Lung (tissue), 12 donors: Measurements from ENCODE around the gene ACOX1. TPM values are rescaled to one million over a fixed set of nuclear protein-coding genes. Genes with fewer than 3 reads are reported as not detected.

Source experiments
- ATAC-seq: fragments of 200-7000 bp; cut with Tn5 transposase; one replicate; pipeline ENCODE4 v1.9.1; 2020; ENCODE audit warnings: moderate number of reproducible peaks; ENCODE audit not compliant: insufficient read depth, low FRiP score
- DNase-seq, 3 donors: peaks; one replicate each; pipeline ENCODE4 v3.0.0-alpha.2; 2013 to 2017
- H3K27ac ChIP-seq, 2 donors: one replicate each; pipeline ENCODE4 v1.5.1; 2013; ENCODE audit warnings: mild to moderate bottlenecking in 2 of 2, moderate library complexity in 2 of 2, control low read depth in 1 of 2, inconsistent platforms in 1 of 2, low read depth in 1 of 2, low read length in 1 of 2
- H3K27me3 ChIP-seq, 3 donors: one replicate each; pipeline ENCODE4 v1.5.1; 2013; ENCODE audit warnings: low read length in 2 of 3; ENCODE audit not compliant: control insufficient read depth in 3 of 3, insufficient read depth in 3 of 3
- H3K36me3 ChIP-seq, 4 donors: one replicate each; pipeline ENCODE4 v1.5.1; 2013; ENCODE audit warnings: low read length in 4 of 4, mild to moderate bottlenecking in 1 of 4, moderate library complexity in 1 of 4; ENCODE audit not compliant: control insufficient read depth in 4 of 4, insufficient read depth in 4 of 4
- H3K4me1 ChIP-seq, 5 donors: one replicate each; pipeline ENCODE4 v1.5.1; 2013; ENCODE audit warnings: low read length in 5 of 5, mild to moderate bottlenecking in 2 of 5, moderate library complexity in 1 of 5; ENCODE audit not compliant: control insufficient read depth in 5 of 5, insufficient read depth in 5 of 5
- H3K4me3 ChIP-seq: one replicate; pipeline ENCODE4 v1.5.1; 2013; ENCODE audit warnings: mild to moderate bottlenecking, control low read depth, moderate library complexity
- H3K9ac ChIP-seq, 2 donors: one replicate each; pipeline ENCODE4 v1.5.1; 2013; ENCODE audit warnings: low read length in 2 of 2, control low read depth in 1 of 2; ENCODE audit not compliant: insufficient read depth in 1 of 2
- H3K9me3 ChIP-seq, 4 donors: one replicate each; pipeline ENCODE4 v1.5.1; 2013; ENCODE audit warnings: low read length in 3 of 4, mild to moderate bottlenecking in 1 of 4, moderate library complexity in 1 of 4; ENCODE audit not compliant: control insufficient read depth in 4 of 4, insufficient read depth in 3 of 4
- WGBS, 2 donors: extraction: QIAGEN DNeasy Blood & Tissue Kit; methylation state at CpG; one replicate each; pipeline ENCODE4 v1.1.7; 2013; 5-methylcytosine and 5-hydroxymethylcytosine counted together
- polyA plus RNA-seq, 2 donors: library from polyadenylated mRNA; stranded (reverse); fragments of 200-250 nt; gene quantifications; one replicate each; pipeline ENCODE4 v1.2.1, GENCODE V29; 2013
- total RNA-seq, 2 donors: library from RNA; depleted of rRNA in 1 of 2; stranded (reverse); fragments of >200 nt in 1 of 2; gene quantifications; one replicate each; pipeline ENCODE4 v1.2.1, GENCODE V29; 2014 to 2021
- TF ChIP-seq, protein P1 (sequence below): IDR thresholded peaks from 2 replicates; pipeline ENCODE4 v1.5.1; 2012; ENCODE audit warnings: mild to moderate bottlenecking; ENCODE audit errors: control extremely low read depth, extremely low read depth
- donor health status: control.
- donor health status: control.
- donor health status: Bipolar disorder and iron deficiency.
- donor health status: healthy.
- donor health status: DM: yes; HTN: yes; CAD: no.

ACOX1 gene
- total and polyA plus RNA-seq, 4 donors = 19.9 to 80.1 (median 45.9) TPM

DNA sequence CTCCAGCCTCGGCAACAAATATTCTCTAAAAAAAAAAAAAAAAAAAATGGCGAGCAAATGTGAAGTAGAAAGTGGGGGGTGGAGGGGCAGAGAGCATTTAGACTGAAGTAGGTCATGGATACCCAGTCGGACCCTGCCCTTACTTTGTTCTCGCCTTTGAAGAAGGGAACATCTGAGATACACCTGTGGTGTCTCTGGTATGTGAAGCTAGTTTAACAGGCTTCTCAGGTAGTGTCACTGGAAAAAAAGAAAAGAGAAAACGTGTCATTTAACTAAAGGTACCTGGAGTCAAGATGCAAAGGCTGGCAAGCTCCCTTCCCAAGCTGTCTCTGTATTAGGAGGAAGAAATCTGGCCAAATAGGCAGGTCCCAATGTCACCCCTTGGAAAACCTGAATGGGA lies 46.1 kb downstream of the ACOX1 start:
- H3K36me3 ChIP-seq = peaks cover 0 to 1% (median 0%) of the 10 kb centered on the region in 4 donors
- no peaks in the 10 kb centered on the region for H3K9me3 ChIP-seq
- H3K4me1 ChIP-seq = peaks cover 0 to 5% (median 0%) of the 10 kb centered on the region in 5 donors
- TF ChIP-seq, protein P1, sequence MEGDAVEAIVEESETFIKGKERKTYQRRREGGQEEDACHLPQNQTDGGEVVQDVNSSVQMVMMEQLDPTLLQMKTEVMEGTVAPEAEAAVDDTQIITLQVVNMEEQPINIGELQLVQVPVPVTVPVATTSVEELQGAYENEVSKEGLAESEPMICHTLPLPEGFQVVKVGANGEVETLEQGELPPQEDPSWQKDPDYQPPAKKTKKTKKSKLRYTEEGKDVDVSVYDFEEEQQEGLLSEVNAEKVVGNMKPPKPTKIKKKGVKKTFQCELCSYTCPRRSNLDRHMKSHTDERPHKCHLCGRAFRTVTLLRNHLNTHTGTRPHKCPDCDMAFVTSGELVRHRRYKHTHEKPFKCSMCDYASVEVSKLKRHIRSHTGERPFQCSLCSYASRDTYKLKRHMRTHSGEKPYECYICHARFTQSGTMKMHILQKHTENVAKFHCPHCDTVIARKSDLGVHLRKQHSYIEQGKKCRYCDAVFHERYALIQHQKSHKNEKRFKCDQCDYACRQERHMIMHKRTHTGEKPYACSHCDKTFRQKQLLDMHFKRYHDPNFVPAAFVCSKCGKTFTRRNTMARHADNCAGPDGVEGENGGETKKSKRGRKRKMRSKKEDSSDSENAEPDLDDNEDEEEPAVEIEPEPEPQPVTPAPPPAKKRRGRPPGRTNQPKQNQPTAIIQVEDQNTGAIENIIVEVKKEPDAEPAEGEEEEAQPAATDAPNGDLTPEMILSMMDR = no peak
- no peak overlapping the region for H3K9ac ChIP-seq
- ATAC-seq = no peak
- 93 to 98% methylated on average over 5 of the region's 5 CpGs for WGBS, 2 donors
- H3K4me3 ChIP-seq = no peak overlapping the region
- H3K27ac ChIP-seq = no peak overlapping the region
- H3K27me3 ChIP-seq = no peaks in the 10 kb centered on the region
- DNase-seq = no peak

DNA sequence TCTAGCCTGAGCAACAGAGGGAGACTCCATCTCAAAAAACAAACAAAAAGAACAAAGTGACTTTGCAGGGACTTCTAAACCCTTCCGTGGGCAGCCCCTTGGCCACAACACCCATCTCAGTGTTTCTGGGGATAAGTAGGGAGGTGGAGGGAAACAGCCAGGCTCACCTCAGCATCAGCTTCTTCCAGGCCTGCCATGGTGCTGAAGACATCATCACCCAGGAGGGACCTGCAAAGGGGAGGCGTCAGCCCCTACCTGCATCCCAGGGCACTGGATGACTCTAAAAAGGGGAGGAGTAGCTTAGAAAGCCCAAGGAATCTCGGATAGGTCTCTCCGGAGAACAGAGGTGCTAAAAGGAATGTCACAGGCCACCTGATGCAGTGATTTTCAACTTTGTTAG lies 47.9 kb downstream of the ACOX1 start:
- WGBS, 2 donors = 92% methylated on average over 4 of the region's 4 CpGs
- H3K4me3 ChIP-seq = no peak overlapping the region

GRCh38 chr17:75927286-75927922 lies 51.6 kb downstream of the ACOX1 start:
- Histone ChIP-seq H3K36me3 (peaks cover 0 to 1% (median 0%) of the 10 kb centered on the region in 4 donors), H3K4me3 (no peak overlapping the region), H3K4me1 (no peaks in the 10 kb centered on the region), H3K9ac (peak overlapping the region in 1 of 2 donors; percentile 17), H3K27me3 (no peaks in the 10 kb centered on the region), H3K27ac (no peak overlapping the region), H3K9me3 (no peaks in the 10 kb centered on the region)
- 46 to 52% methylated on average over 6 of the region's 6 CpGs for WGBS, 2 donors
- ATAC-seq = peak; percentile 85
- peak in 2 of 3 donors; percentile 25 to 37 for DNase-seq
- TF ChIP-seq, protein P1 = peak; percentile 2

More for the DNA sequence above, 47.9 kb downstream of the ACOX1 start:
- no peak overlapping the region for H3K9ac ChIP-seq
- peaks cover 0 to 5% (median 0%) of the 10 kb centered on the region in 5 donors for H3K4me1 ChIP-seq
- H3K9me3 ChIP-seq = no peaks in the 10 kb centered on the region
- H3K27ac ChIP-seq = no peak overlapping the region
- H3K36me3 ChIP-seq = peaks cover 0 to 1% (median 0%) of the 10 kb centered on the region in 4 donors
- no peaks in the 10 kb centered on the region for H3K27me3 ChIP-seq
- DNase-seq (no peak), ATAC-seq (no peak)
- TF ChIP-seq, protein P1 = no peak
